HG03139 (cell line): ENCODE measurements around the gene PIPOX.

Experiments
- ATAC-seq: cut with Tn5 transposase; IDR thresholded peaks from one replicate; pipeline ENCODE4 v1.9.1; 2021; ENCODE audit not compliant: unreplicated experiment

PIPOX gene, protein sequence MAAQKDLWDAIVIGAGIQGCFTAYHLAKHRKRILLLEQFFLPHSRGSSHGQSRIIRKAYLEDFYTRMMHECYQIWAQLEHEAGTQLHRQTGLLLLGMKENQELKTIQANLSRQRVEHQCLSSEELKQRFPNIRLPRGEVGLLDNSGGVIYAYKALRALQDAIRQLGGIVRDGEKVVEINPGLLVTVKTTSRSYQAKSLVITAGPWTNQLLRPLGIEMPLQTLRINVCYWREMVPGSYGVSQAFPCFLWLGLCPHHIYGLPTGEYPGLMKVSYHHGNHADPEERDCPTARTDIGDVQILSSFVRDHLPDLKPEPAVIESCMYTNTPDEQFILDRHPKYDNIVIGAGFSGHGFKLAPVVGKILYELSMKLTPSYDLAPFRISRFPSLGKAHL

DNA sequence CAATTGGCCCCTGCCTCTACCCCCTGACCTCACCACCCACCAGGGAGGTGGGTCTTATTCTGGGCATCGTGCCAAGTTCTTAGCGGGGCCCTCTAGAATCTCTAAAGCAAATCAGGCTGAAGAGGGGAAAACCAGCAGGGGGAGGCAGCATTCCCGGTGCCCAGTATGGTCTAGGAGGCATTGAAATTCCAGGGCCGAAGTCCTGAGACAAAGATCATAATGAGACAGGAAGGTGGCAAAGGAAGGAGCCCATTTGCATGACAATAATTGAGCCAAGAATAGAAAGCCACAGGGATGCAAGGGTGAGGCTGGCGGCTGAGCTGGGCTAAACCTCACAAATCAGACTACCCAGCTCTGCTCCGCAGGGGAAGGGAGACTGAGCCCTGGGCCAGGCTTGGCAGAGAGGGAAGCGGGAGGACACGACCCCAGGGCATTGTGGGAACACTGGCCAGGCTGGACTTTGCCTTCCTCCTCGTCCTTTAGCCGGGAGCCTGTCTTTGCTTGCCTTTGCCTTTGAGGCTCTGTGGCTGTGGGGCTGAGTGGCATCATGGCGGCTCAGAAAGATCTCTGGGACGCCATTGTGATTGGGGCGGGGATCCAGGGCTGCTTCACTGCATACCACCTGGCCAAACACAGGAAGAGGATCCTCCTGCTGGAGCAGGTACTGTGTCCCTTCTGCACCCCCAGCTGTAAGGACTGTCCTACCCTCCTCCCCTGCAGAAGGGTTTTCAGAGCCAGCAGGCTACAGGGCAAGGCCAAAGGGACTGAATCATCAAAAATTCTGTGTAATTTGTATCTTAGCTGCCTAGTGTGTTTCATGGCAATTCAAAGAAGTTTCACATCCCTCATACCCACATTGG lies at the start of gene PIPOX:
PIPOX (plus strand) TSS at position 463 of the 860 bp plus-strand sequence; CDS start at position 548, 85 bp downstream.
- no peak for ATAC-seq

DNA sequence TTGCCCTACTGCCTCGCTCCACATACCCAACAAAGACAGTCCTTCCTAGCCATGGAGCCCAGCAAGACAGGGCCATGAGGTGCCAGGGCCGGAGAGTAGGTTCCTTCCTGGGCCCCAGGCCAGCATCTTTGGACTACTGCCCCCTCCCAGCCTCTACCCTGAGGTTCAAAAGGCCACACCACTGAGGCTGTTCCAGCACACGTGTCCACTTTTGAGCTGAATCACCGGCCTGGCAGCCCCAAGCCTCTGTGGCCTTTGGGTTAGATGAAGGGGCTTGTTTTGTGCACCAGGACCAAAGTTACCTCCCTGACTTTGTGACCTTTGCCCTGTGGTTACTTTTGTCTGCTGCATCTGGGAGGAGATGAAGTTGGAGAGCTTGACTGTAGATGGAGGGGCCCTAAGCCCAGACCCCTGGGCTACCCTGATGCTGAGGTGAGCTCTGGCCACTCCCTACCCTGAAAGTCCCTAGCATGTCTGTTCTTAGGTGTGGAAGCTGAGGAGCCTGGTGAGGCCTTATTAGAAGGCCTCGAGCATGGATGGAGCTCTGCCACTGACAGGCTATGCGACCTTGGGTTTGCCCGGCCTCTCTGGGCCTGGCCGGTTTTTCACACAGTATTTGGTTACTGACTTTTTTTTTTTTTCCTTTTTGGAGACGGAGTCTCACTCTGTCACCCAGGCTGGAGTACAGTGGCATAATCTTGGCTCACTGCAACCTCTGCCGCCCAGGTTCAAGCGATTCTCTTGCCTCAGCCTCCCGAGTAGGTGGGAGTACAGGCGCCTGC lies 49.1 kb upstream of the PIPOX start:
- no peak for ATAC-seq

DNA sequence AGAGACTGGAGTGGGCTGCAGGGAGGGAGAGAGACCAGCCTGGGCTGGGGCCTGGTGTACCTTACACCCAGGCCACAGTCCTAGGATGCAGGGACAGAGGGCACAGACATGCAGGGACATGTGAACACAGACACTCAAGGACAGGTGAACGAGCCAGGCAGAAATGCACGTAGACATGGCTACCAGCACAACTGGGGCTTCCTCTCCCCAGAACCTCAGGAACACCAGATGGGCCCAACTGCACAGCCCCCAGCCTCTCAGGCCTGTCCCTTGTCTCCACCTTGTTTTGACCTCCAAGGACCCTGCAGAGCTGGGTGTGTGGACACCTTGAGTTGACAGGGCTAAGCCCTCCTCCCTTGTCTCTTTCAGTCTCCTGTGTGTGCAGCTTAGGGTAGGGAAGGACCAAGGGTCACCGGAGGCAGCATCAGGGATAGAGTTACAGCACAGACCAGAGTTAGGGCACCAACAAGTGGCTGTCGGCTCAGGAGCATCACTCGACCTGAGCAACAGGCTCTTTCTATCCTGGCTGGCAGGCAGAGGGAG lies 46.3 kb upstream of the PIPOX start:
- no peak for ATAC-seq

DNA sequence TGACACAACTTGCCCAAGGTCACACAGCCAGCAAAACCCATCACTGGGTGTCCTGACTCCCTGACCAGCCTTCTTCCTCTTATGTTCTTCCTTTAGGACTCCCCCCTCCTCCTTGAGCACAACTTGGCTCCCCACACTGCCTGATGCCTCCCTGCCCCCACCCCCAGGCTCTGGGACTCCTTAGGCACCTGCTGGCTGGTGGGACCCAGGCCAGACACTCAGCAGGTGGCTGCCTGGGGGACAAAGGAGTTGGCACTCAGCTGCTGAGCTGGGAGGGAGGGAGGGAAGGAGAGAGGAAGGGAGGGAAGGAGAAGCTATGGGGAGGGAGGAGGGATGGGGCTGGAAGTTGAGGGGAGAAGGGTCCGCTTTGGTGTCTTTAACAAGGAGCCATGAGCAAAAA lies 45.1 kb upstream of the PIPOX start:
- no peak for ATAC-seq

DNA sequence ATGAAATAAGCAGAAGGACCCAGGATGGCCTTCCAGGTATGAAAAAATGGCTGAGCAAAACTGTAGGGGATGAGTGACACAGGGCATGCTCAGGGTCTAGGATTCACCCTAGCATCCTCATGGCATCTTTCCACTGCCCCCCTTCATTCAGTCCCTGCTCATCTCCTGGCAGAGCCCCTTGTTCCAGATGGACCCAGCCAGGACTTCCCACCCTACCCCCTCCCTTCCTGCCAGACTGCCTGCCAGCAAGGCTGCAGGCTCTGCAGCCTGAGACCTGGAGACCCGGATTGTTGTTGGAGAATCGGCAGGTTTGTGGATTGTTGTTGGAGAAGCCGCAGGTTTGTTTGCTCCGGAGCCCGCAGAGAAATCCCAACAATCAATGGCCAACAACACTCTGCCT lies 43.7 kb upstream of the PIPOX start:
- ATAC-seq, result no peak

DNA sequence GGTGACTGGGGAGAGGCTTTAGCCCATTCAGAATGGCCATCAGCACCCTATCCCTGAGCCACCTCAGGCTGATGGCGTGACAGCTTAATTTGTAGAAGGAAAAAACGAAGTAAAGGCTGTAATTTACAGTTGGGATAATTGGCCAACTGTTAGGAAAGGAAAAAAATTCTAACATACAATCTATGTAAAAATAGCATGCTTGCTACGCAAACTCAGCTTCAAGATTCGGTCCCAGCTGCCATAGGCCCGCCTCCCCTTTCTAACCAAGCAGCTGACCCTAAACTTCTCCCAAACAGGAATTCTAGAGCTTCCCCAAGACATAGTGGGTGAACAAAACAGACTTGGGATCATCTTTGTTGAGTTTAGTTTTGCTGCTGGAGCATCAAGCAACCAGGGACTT lies 42.0 kb upstream of the PIPOX start:
- no peak for ATAC-seq

DNA sequence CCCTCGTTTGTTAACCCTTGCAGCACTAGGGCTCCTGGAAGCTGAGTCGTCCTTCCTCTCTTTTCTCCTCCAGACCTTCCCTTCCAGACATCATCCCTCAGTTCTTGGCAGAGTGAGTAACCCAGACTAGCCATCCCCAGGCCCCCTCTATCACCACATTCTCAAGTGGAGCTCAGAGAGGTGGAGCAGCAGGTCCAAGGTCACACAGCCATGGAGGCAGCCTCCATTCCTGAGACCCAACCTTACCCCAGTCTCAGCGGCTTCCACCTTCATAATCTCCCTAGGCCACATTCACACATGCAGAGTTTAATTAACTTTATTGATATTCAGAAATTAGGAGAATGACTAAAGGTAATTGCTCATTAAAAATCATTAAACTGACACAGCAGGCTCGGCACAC lies 40.1 kb upstream of the PIPOX start:
- no peak for ATAC-seq

DNA sequence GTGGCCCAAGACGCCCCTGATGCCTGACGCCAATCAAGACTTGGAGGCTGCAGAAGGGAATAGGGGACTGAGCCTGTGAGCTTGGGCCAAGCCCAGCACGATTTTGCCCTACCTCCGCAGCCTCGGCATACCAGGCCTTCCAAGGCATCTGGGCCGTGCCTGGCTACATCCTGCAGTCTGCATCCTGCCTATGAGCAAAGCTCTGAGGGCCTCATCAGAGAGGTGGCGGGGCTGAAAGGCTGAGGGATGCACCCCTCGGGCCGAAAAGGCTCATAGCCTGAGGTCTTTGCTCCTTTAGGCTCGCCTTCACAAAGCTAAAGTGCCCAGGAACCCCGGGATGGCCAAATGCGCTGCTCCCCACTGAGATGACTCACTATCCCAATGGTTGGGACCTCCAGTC lies 39.7 kb upstream of the PIPOX start:
- ATAC-seq, result no peak

DNA sequence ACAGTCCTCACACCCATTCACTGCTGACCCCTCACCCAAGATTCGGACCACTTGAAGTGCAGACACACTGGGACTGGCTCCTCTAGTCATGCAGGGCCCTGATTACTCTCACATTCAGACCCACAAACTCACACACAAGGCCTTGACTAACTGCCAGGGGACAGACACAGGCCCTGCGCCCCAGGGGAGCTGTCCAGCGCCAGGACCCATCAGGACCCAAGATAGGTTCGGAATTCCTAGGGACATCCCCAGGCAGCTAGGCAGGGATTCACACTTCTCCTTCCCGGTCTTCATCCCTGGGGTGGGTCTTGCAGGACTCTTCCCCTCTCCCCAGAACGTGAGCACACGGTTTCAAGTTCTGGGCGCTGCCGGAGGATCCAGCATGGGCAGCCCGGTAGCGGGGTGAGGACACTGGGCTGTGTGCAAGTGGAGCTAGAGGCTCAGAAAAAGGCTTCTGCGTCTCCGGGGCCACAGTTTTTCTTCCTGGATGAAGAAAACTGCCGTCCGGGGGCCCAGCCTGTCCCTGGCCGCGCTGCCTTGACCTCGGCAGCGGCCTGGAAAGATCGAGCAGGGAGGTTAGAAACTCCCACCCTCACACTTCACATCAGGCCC lies 38.8 kb upstream of the PIPOX start:
- ATAC-seq, result no peak

DNA sequence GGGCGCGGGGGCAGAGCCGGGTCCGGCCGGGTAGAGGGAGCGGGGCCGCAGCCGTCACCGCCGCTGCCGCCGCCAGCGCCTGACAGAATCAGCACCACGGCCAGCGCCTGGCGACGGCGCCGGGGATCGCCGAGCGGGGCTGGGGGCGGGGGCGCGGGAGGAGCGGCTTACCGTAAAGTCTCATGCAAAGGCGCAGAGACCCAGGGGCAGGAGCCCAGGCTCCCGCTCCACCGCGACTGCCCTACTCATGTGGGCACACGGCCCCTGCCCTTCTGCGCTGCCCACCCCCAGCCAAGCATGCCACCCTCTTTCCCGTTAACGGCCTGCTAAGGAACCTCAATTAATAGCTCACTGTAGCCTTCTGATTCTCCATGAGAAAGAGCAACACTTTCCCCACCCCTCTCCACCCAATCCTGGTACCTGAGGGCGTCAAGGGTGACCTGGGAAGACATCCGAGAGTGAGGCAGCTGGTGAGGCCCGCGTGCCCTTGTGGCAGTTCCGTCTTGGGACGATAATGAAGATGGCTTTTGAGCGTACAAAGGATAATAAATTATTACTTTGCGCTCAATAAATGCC lies 36.9 kb upstream of the PIPOX start, which contains the start of gene SEZ6:
SEZ6 (minus strand) TSS at position 98 of the 576 bp plus-strand sequence. CDS start 164 bp downstream, outside the sequence.
- ATAC-seq, result no peak

DNA sequence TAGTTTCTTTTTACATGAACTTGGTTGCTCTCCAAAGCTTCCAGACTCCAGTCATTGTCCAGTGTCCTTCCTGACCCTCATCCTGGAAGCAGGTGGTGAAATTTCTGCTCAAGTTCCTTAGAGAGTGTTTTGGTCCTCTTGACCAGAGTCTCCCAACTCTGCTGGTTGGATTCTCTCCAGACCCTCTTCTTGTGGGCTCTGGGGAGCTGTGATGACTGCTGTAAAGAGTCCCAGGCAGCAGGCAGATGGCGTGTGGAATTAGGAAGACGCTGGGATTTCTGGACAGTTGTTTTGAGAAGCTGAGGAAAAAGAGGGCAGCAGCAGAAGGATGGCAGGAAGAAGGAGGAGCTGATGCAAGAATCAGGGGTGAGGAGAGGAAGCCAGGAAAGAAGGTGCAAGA lies 35.5 kb upstream of the PIPOX start:
- ATAC-seq, result no peak

DNA sequence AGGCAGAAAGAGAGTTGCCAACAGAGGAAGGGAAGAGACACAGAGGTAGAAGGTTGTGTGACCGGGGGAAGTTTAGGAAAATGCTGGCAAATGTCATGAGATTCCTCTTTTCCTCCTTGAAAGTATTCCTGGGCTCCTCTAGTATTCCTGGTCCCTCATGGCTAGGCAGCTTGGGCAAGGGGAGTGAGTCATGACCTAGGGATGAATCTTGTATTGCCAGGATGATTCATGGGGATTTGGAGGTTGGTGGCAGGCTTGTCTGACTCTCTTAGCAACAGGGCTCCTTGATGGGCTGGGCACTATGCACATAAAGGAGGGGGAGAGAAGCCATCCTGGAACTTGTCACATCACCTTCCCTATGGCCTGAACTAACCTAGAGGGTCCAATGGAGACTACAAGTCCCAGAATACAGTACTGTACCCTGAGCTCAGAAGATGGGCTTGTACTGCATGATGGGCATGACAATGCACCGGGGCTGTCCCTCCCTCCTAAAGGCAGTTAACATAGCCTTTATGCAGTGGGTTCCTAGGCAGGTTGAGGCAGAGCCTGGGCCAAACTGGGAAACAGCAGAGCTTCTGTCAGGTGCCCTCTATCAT lies 35.0 kb upstream of the PIPOX start:
- no peak for ATAC-seq

DNA sequence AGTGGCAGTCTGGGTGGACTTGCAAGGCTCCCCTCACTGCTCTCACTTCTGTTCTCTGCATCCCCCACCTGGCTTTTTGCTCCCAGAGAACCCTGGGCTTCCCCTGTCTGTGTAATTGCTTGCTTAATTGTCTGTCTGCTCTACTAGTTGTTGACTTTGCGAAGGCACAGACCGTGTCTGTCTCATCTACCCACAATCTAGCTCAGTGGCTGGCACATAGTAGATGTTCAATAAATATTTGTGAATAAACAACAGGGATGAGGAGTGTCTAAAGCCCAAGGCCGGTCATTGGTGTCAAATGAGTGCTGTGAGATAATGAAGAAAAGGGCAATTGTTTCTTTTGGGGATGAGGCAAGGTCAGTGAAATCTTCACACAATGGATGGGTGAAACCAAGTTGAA lies 34.4 kb upstream of the PIPOX start:
- ATAC-seq, result no peak

DNA sequence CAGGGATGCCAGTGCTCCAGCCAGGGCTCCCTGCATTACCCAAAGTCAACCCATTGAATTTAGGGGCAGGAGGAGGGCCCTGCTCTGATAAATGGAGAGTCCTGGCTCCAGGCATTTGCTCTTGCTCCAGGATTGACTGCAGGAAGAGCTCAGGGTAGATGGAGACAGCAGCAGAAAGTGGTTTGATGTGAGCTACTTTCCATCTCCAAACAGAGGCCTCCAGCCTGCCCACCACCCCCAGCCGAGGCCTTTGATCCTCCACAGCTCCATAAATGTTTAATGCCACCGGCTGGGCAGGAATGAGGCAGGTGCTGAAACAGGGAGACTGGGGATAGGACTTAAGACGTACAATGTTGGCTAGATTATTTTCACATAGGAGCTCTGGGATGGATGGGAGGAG lies 32.8 kb upstream of the PIPOX start:
- no peak for ATAC-seq

DNA sequence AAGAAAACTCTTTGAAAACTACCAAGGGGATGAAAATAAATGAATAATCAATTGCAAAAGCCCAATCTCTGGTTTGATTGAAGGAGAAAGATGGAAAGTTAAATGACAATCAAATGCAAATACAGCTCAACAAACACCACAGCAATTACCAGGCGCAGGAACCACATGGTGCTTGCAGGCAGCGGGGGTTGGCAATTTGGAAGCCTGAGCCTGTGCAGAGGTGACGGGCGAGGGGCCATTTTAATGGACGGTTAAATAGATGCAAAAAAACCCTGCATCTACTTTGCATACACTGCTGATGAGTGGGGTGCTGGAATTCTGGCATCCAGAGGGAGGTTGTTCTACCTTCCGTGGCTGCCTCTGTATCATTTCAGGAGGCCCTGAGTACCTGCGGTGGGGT lies 32.4 kb upstream of the PIPOX start:
- no peak for ATAC-seq

DNA sequence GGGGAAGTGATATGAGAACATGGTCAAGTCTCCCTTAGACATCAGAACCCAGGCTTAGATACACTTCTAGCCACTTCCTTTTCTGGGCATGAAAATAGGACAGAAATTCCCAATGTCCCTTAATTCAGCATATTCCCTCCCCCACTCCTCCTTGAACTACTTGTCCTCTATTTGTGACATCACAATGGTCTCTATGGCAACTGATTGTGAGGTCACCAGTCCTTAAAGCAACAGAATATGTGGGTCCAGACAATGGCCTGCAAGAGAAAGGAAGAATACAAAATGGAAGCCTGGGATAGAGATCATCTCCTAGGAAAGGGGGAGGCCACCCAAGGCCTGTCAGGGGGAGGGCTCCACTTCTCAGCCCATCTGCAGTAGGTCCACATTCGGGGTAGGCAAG lies 30.4 kb upstream of the PIPOX start:
- ATAC-seq, result no peak

DNA sequence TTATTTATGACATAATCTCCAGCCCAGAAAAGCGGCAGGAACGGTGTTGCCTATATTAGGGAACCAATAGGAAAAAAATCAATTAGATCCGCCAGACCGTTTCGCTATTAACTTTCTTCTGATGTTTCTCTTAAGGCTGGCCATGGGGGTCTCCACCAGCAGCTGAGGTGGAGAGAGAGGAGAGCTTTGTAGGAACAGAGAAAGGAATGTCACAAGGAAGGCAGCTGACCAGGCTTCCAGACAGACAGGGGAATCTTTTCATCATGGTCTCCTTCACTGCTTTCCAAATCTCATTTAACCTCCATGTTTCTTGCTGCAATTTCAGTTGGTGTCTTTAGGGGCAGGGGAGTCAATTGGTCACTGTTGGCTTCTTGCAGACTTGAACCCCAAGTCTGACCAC lies 28.2 kb upstream of the PIPOX start:
- ATAC-seq, result no peak

DNA sequence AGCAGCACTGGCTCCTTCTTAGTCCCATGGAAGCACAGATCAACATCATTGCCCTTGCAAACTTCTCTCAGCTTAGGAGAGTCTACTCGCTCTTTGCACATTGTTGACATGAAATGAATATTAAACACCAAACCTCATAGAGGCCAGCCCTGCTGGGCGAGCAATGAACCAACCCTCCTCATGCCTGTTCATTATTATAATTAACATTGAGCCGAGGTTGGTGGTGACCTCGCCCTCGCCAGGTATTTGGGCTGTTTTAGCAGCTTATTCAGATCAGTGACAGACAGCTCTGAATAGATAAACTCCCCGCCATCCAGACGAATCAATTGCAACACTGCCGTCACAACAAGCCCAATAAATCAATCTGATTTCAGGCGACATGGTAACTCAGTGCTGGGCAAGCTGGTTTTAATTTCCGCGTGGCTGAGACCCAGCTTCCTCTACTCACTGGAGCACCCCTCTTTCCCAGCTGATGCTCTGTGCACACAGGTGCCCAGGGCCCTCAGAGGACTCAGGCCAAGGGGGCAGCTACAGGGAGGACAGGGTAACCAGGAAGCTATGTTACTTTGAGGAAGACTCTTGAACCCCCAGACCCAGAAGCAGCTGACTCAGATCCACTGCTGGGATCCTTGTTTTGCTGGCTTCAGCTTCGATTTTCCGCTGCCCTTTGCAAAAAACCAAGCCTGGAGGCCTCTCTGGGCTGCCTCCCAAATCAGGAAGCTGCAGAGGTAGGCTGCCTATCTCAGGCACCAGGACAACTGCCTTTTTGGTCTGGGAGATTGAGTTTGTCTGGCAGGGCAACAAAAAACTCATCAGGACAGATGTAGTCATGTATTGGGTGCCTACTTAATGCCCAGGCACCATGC lies 26.4 kb upstream of the PIPOX start:
- no peak for ATAC-seq
